Keratinocyte (primary cell): Measurements from ENCODE around the gene LRRC63. TPM values are rescaled to one million over a fixed set of nuclear protein-coding genes. Genes with fewer than 3 reads are reported as not detected.

Source experiments
- DNase-seq: peaks from one replicate; pipeline ENCODE4 v3.0.0-alpha.2; 2011; ENCODE audit warnings: low read depth, missing footprints, low spot score
- FAIRE-seq: peaks from 2 replicates; lab custom pipeline; 2011; peaks lifted over from hg19 to GRCh38; lab: Jason Lieb, UNC
- H2AFZ ChIP-seq: 2 replicates; pipeline ENCODE4 v1.6.0; 2012; ENCODE audit warnings: low read length, control low read depth, inconsistent platforms; ENCODE audit not compliant: control insufficient read depth
- H3K27ac ChIP-seq: 2 replicates; pipeline ENCODE4 v1.5.1; 2011; ENCODE audit warnings: low read length; ENCODE audit not compliant: control insufficient read depth, insufficient read depth
- H3K27me3 ChIP-seq: 3 replicates; pipeline ENCODE4 v1.6.0; 2011; ENCODE audit warnings: low read length; ENCODE audit not compliant: control insufficient read depth, insufficient read depth; ENCODE audit errors: extremely low read depth
- H3K36me3 ChIP-seq, 2 experiments: 2 replicates in 1 of 2; 3 replicates in 1 of 2; pipeline ENCODE4 v1.5.1; 2011; ENCODE audit warnings: low read length in 2 of 2, mild to moderate bottlenecking in 1 of 2; ENCODE audit not compliant: control insufficient read depth in 2 of 2, insufficient read depth in 2 of 2; ENCODE audit errors: extremely low read depth in 1 of 2
- H3K4me1 ChIP-seq: 3 replicates; pipeline ENCODE4 v1.5.1; 2011; ENCODE audit warnings: low read length; ENCODE audit not compliant: control insufficient read depth, insufficient read depth; ENCODE audit errors: extremely low read depth
- H3K4me2 ChIP-seq: 3 replicates; pipeline ENCODE4 v1.6.0; 2011; ENCODE audit warnings: low read depth, low read length; ENCODE audit not compliant: control insufficient read depth, insufficient read depth; ENCODE audit errors: extremely low read depth
- H3K4me3 ChIP-seq, 3 experiments: fragments of 200-600 bp in 1 of 3; sonication (generic) in 1 of 3; 2 replicates in 2 of 3; 3 replicates in 1 of 3; pipeline ENCODE4 v1.5.1; 2011 to 2016; ENCODE audit warnings: low read length in 3 of 3, mild to moderate bottlenecking in 3 of 3, control low read depth in 2 of 3, inconsistent platforms in 1 of 3, low read depth in 1 of 3, mixed read lengths in 1 of 3, mixed run types in 1 of 3, moderate library complexity in 1 of 3; ENCODE audit not compliant: control insufficient read depth in 2 of 3, insufficient read depth in 2 of 3; ENCODE audit errors: extremely low read depth in 1 of 3
- H3K79me2 ChIP-seq: 2 replicates; pipeline ENCODE4 v1.6.0; 2012; ENCODE audit warnings: low read length; ENCODE audit not compliant: control insufficient read depth, insufficient read depth
- H3K9ac ChIP-seq: 3 replicates; pipeline ENCODE4 v1.6.0; 2011; ENCODE audit warnings: low read length; ENCODE audit not compliant: control insufficient read depth, insufficient read depth; ENCODE audit errors: extremely low read depth
- H3K9me1 ChIP-seq: 3 replicates; pipeline ENCODE4 v1.6.0; 2011; ENCODE audit warnings: low read length; ENCODE audit not compliant: control insufficient read depth, insufficient read depth; ENCODE audit errors: extremely low read depth
- H3K9me3 ChIP-seq: 2 replicates; pipeline ENCODE4 v1.5.1; 2012; ENCODE audit warnings: low read depth, low read length; ENCODE audit not compliant: control insufficient read depth
- H4K20me1 ChIP-seq: 3 replicates; pipeline ENCODE4 v1.6.0; 2011; ENCODE audit warnings: low read length; ENCODE audit not compliant: control insufficient read depth, insufficient read depth; ENCODE audit errors: extremely low read depth
- CTCF ChIP-seq, 3 experiments: IDR thresholded peaks in 1 of 3; conservative IDR thresholded peaks in 1 of 3; optimal IDR thresholded peaks in 1 of 3; 2 replicates in 2 of 3; 3 replicates in 1 of 3; pipeline versions ENCODE3 to v1.5.1; 2011; ENCODE audit warnings: low read length in 3 of 3, mild to moderate bottlenecking in 3 of 3, moderate library complexity in 2 of 3, control low read depth in 1 of 3, inconsistent platforms in 1 of 3; ENCODE audit not compliant: insufficient read depth in 2 of 3; ENCODE audit errors: extremely low read depth in 1 of 3
- EZH2 ChIP-seq: IDR thresholded peaks from one replicate; pipeline ENCODE4 v1.6.1; 2012; ENCODE audit warnings: inconsistent platforms, mild to moderate bottlenecking, low read length, moderate library complexity
- dilution Hi-C: fragments of 300-500 bp; cut with MboI; formaldehyde crosslinking; loops from one replicate; pipeline ENCODE4 v1.7.0; 2020; ENCODE audit warnings: low sequenced_read_pairs; ENCODE audit not compliant: extremely low pct_ligation_motif_present
- polyA plus RNA-seq, 5 experiments: library from polyadenylated mRNA; depleted of rRNA in 3 of 5; stranded (reverse) in 3 of 5; stranded (forward) in 1 of 5; unstranded in 1 of 5; fragments of >200 nt; gene quantifications; 1 replicate in 1 of 5; 2 replicates in 3 of 5; 3 replicates in 1 of 5; pipeline versions ENCODE4 v1.2.1 to v1.2.3, GENCODE V29; 2011 to 2012; ENCODE audit warnings: missing spikeins in 2 of 5, low read depth in 1 of 5, low replicate concordance in 1 of 5

The LRRC63 gene
- polyA plus RNA-seq, 1 donor (not counting 4 experiments of a cell fraction or from before 2014, with no cell fraction given) = not detected

GRCh38 chr13:46320406-46320805 lies 108.7 kb downstream of the LRRC63 start:
- Histone ChIP-seq H4K20me1 (no peaks in the 10 kb centered on the region), H3K79me2 (no peaks in the 10 kb centered on the region), H3K4me3 (no peak overlapping the region), H3K36me3 (no peaks in the 10 kb centered on the region), H3K9me3 (no peaks in the 10 kb centered on the region), H2AFZ (no peak overlapping the region), H3K27ac (no peak overlapping the region), H3K9me1 (no peaks in the 10 kb centered on the region), H3K4me1 (no peaks in the 10 kb centered on the region), H3K27me3 (peaks cover 6% of the 10 kb centered on the region), H3K9ac (no peak overlapping the region), H3K4me2 (no peak overlapping the region)
- no peak for FAIRE-seq
- DNase-seq = no peak
- TF ChIP-seq EZH2 = no peak
- no peak for TF ChIP-seq CTCF (optimal IDR thresholded peaks at IDR 0.05 in 1 of 3, IDR thresholded peaks at IDR 0.05 in 1 of 3, conservative IDR thresholded peaks at IDR 0.05 in 1 of 3; ENCODE audit: extremely low read depth in 1 of 3, insufficient read depth in 2 of 3, low read length in 3 of 3)
- dilution Hi-C loops = no loop called here

GRCh38 chr13:46320821-46321220 lies 109.1 kb downstream of the LRRC63 start:
- no peak for TF ChIP-seq CTCF (optimal IDR thresholded peaks at IDR 0.05 in 1 of 3, IDR thresholded peaks at IDR 0.05 in 1 of 3, conservative IDR thresholded peaks at IDR 0.05 in 1 of 3; ENCODE audit: extremely low read depth in 1 of 3, insufficient read depth in 2 of 3, low read length in 3 of 3)
- TF ChIP-seq EZH2 = no peak
- Histone ChIP-seq H3K27me3 (peaks cover 6% of the 10 kb centered on the region), H3K79me2 (no peaks in the 10 kb centered on the region), H3K4me3 (no peak overlapping the region), H3K9ac (no peak overlapping the region), H3K4me1 (no peaks in the 10 kb centered on the region), H3K27ac (no peak overlapping the region), H2AFZ (no peak overlapping the region), H4K20me1 (no peaks in the 10 kb centered on the region), H3K36me3 (no peaks in the 10 kb centered on the region), H3K9me3 (no peaks in the 10 kb centered on the region), H3K9me1 (no peaks in the 10 kb centered on the region), H3K4me2 (no peak overlapping the region)
- DNase-seq (no peak), FAIRE-seq (no peak)
- dilution Hi-C loops = no loop called here
